NT2/D1 (cell line): ENCODE measurements around the gene ZNF497.

ENCODE experiments used
- SUZ12 ChIP-seq: IDR thresholded peaks from 2 replicates; pipeline ENCODE4 v1.6.1; 2011; ENCODE audit not compliant: insufficient read length, insufficient read depth; ENCODE audit errors: extremely low read depth
- YY1 ChIP-seq: IDR thresholded peaks from 2 replicates; pipeline ENCODE4 v1.6.1; 2011; ENCODE audit not compliant: insufficient read length, insufficient read depth
- ZNF274 ChIP-seq: IDR thresholded peaks from 2 replicates; pipeline ENCODE4 v1.6.1; 2011; ENCODE audit warnings: mild to moderate bottlenecking, low read depth, low read length

GRCh38 chr19:58409010-58409790, 46.6 kb upstream of the ZNF497 start:
- TF ChIP-seq SUZ12 (no peak), YY1 (no peak), ZNF274 (no peak)
